Left hindlimb (tissue), 1 donor: ENCODE results near the gene LTB.
A peak's percentile ranks its signal among the peaks of the same experiment; 100 is the strongest.
"Not testable (repeated sequence)": the region's sequence is repeated elsewhere in the genome, so short reads cannot be mapped to it uniquely, and the experiment has no call there.

Source experiments
- DNase-seq: peaks from one replicate; pipeline ENCODE4 v3.0.0-alpha.2; 2018

LTB gene

GRCh38 chr6:31574106-31575061, 7.8 kb downstream of the LTB start:
- no peak for DNase-seq

GRCh38 chr6:31573239-31574105, 8.8 kb downstream of the LTB start:
- no peak for DNase-seq

- DNase-seq = no peak
These were observed 9.9 kb downstream of the LTB start, which contains the start of gene LTA for GRCh38 chr6:31572041-31572911. Gene LTA (plus strand): TSS chr6:31572289. CDS start chr6:31572743, 454 bp downstream.

GRCh38 chr6:31569861-31570536, 12.2 kb downstream of the LTB start:
- DNase-seq = no peak

GRCh38 chr6:31568537-31568961, 13.7 kb downstream of the LTB start:
- no peak for DNase-seq

- no peak for DNase-seq
These were observed 14.5 kb downstream of the LTB start for GRCh38 chr6:31567531-31568370.

GRCh38 chr6:31560697-31561058, 21.5 kb downstream of the LTB start:
- DNase-seq = no peak

- peak; percentile 67 for DNase-seq
These were observed 22.1 kb downstream of the LTB start for GRCh38 chr6:31559958-31560696.

GRCh38 chr6:31559606-31559957, 22.6 kb downstream of the LTB start:
- no peak for DNase-seq

GRCh38 chr6:31558631-31559500, 23.4 kb downstream of the LTB start:
- no peak for DNase-seq

- no peak for DNase-seq
These were observed 24.0 kb downstream of the LTB start for GRCh38 chr6:31558318-31558625.

- DNase-seq = no peak
These were observed 24.5 kb downstream of the LTB start for GRCh38 chr6:31557443-31558317.

GRCh38 chr6:31556307-31556706, 25.9 kb downstream of the LTB start:
- no peak for DNase-seq

- not testable (repeated sequence) for DNase-seq
These were observed 30.9 kb downstream of the LTB start for GRCh38 chr6:31551371-31551770.

- no peak for DNase-seq
These were observed 33.7 kb downstream of the LTB start for GRCh38 chr6:31548544-31548873.

GRCh38 chr6:31547727-31548543, 34.3 kb downstream of the LTB start:
- DNase-seq = no peak

GRCh38 chr6:31546958-31547726, 35.1 kb downstream of the LTB start, which contains the start of gene NFKBIL1:
Gene NFKBIL1 (plus strand): TSS chr6:31547608. CDS start chr6:31547695, 87 bp downstream.
- peak; percentile 98 for DNase-seq
